H1 (cell line): ENCODE measurements around the gene MTMR10. TPM values are rescaled to one million over a fixed set of nuclear protein-coding genes. Genes with fewer than 3 reads are reported as not detected.

Experiments
- KDM5A ChIP-seq: fragments of 200-600 bp; IDR thresholded peaks from 2 replicates; pipeline ENCODE4 v1.7.1; 2012; ENCODE audit warnings: mild to moderate bottlenecking, low read length, inconsistent platforms, mixed read lengths
- PHF8 ChIP-seq: fragments of 200-600 bp; sonication (generic); conservative IDR thresholded peaks from 2 replicates; pipeline ENCODE4 v1.7.1; 2012; ENCODE audit warnings: low read depth, mild to moderate bottlenecking, inconsistent platforms, low read length, moderate library complexity
- SIN3A ChIP-seq, 2 experiments: IDR thresholded peaks in 1 of 2; conservative IDR thresholded peaks in 1 of 2; 2 replicates each; pipeline ENCODE4 v1.6.1; 2011 to 2012; ENCODE audit warnings: low read length in 2 of 2, improper control_type of control experiment in 1 of 2, low read depth in 1 of 2, mild to moderate bottlenecking in 1 of 2
- SIX5 ChIP-seq: IDR thresholded peaks from 2 replicates; pipeline ENCODE4 v1.6.1; 2011; ENCODE audit warnings: mild to moderate bottlenecking, low read depth, low read length
- polyA plus RNA-seq, 7 experiments: library from polyadenylated mRNA; depleted of rRNA in 3 of 7; stranded (reverse) in 5 of 7; unstranded in 2 of 7; fragments of >200 nt in 5 of 7; fragments of 200-250 nt in 2 of 7; gene quantifications; 1 replicate in 5 of 7; 2 replicates in 1 of 7; 4 replicates in 1 of 7; pipeline versions ENCODE4 v1.2.1 to v1.2.3, GENCODE V29; 2011 to 2013; ENCODE audit warnings: missing spikeins in 2 of 7, mixed read lengths in 2 of 7
- total RNA-seq: library from RNA; stranded (reverse); fragmentation: NEBNext Ultra II Directional; extraction: Animal tissue kit (Norgen Biotek cat#: 25700); gene quantifications from 2 replicates; pipeline ENCODE4 v1.2.1, GENCODE V29; 2021
- TF ChIP-seq, protein P1 (sequence below): IDR thresholded peaks from 2 replicates; pipeline ENCODE4 v1.6.1; 2011; ENCODE audit warnings: low read depth, mild to moderate bottlenecking, low read length; ENCODE audit not compliant: insufficient read depth
- TF ChIP-seq, protein P2 (sequence below): IDR thresholded peaks from 2 replicates; pipeline ENCODE4 v1.6.1; 2012; ENCODE audit warnings: inconsistent platforms

MTMR10 gene
- total and polyA plus RNA-seq, 2 of the 8 experiments (the other 6 are each of a cell fraction or from before 2014, with no cell fraction given) = 3.8 to 13.1 TPM

DNA sequence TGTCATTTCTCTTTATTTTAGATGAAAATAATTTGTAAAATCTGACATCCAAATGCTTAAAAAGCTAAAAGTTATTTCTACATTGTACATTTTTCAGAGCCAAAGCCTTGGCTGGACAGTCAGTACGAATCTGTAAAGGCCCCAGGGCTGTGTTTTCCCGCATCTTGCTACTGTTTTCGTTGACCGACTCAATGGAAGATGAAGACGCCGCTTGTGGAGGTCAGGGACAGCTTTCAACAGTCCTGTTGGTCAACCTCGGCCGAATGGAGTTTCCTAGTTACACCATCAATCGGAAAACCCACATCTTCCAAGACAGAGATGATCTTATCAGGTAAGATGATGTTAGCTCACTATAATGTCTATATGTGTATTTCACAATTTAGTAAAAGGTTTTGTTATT, 77.7 kb downstream of the MTMR10 start (continued):
- TF ChIP-seq PHF8 (no peak), SIN3A (conservative IDR thresholded peaks at IDR 0.05 in 1 of 2, IDR thresholded peaks at IDR 0.05 in 1 of 2; ENCODE audit: low read depth in 1 of 2, low read length in 2 of 2) (no peak), KDM5A (no peak), SIX5 (no peak)
- TF ChIP-seq, protein P1, sequence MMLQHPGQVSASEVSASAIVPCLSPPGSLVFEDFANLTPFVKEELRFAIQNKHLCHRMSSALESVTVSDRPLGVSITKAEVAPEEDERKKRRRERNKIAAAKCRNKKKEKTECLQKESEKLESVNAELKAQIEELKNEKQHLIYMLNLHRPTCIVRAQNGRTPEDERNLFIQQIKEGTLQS = no peak
- TF ChIP-seq, protein P2, sequence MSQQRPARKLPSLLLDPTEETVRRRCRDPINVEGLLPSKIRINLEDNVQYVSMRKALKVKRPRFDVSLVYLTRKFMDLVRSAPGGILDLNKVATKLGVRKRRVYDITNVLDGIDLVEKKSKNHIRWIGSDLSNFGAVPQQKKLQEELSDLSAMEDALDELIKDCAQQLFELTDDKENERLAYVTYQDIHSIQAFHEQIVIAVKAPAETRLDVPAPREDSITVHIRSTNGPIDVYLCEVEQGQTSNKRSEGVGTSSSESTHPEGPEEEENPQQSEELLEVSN = no peak
